GM12865 (cell line): ENCODE measurements around the gene SCUBE3.

ENCODE experiments used
- DNase-seq: peaks from one replicate; pipeline ENCODE4 v3.0.0; 2010; ENCODE audit warnings: low read depth
- H3K4me3 ChIP-seq: 2 replicates; pipeline ENCODE4 v1.5.1; 2011; ENCODE audit warnings: mild to moderate bottlenecking, low read depth, low read length, control low read depth
- CTCF ChIP-seq: IDR thresholded peaks from 2 replicates; pipeline ENCODE4 v1.5.1; 2011; ENCODE audit warnings: low read length, control low read depth, low read depth, inconsistent platforms; ENCODE audit not compliant: insufficient read depth; ENCODE audit errors: missing control alignments

The SCUBE3 gene

GRCh38 chr6:35194390-35194789, 19.4 kb upstream of the SCUBE3 start:
- no peak for DNase-seq
- TF ChIP-seq CTCF = no peak

DNA sequence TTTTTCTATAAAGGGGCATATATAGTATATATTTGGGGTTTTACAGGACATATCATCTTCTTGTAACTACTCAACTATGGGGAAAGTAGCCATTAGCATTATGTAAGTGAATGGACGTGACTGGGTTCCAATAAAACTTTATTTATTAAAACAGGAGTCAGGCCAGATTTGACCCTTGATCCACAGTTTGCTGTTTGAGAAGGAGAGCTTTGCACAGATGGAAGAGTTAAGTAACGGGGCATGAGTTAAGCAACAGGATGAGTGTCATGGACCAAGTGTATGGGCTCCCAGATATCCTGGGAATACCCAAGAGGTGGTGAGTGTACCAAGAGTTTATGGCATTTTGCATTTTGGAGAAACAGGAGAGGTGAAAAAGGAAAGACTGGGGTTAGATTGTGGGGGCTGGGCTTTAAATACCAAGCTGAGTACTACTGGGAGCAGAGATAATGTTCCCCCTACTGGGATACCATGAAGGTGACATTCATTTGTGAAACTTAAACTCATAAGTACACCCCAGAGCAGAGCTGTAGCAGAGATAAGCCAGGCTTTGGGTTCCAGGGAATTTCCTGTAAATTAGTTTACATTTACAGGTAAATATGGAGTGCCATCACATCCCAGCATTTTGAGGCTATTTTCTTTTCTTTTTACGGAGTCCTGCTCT, 18.5 kb upstream of the SCUBE3 start:
- TF ChIP-seq CTCF = no peak
- DNase-seq = no peak
- no peak overlapping the region for H3K4me3 ChIP-seq

More at GRCh38 chr6:35194390-35194789, 19.4 kb upstream of the SCUBE3 start:
- H3K4me3 ChIP-seq = no peak overlapping the region

DNA sequence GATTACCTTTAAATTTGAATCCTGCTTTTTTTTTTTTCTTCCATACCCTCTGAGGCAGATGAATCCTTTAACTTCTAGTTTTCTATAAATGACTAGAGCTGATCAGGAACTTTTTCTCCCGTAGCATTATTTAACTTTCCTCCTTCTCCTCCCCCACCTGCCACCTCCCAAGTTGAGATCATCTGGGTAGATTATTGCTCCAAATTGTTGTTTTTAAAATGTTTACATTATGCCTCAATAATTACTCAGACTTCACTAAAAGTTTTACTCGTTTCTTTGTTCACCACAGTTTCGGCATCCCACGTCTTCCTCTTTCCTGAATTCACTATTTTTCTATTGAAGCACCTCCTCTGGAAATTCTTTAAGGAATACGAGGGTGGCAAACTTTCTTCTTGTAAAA, 16.6 kb upstream of the SCUBE3 start:
- TF ChIP-seq CTCF = no peak
- H3K4me3 ChIP-seq = no peak overlapping the region
- DNase-seq = no peak

GRCh38 chr6:35199866-35200265, 13.9 kb upstream of the SCUBE3 start:
- H3K4me3 ChIP-seq = no peak overlapping the region
- DNase-seq = no peak
- TF ChIP-seq CTCF = no peak

GRCh38 chr6:35202066-35202546, 11.7 kb upstream of the SCUBE3 start:
- no peak for DNase-seq
- H3K4me3 ChIP-seq = no peak overlapping the region
- no peak for TF ChIP-seq CTCF

DNA sequence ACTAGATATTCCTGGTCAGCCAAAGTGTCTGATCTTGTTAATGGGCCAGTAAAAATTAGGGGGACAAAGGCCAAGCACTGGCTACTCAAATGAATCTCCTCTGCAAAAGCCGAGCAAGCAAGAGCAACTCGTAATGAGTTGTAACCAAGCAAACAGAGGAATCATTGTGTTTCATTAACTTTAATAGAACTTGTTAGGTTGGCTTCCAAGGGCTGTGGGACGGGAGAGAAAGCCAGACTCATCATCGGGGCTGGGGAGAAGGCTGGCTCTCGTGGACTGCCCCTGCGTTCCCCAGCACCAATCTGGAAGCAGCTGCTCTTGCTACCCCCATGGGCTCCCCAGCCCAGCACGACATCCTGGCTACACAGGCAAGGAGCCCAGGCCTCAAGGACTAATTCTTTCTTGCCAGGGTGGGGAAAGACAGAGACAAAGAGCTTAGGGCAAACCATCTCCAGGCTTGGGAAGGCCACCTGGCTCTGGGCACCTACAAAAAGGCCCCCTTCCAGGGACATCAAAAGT, 10.5 kb upstream of the SCUBE3 start:
- no peak for TF ChIP-seq CTCF
- DNase-seq = no peak
- no peak overlapping the region for H3K4me3 ChIP-seq

- no peak for TF ChIP-seq CTCF
- no peak for DNase-seq
Observed at GRCh38 chr6:35203680-35204079, 10.1 kb upstream of the SCUBE3 start.

More at GRCh38 chr6:35203680-35204079, 10.1 kb upstream of the SCUBE3 start:
- H3K4me3 ChIP-seq = no peak overlapping the region
